ENCODE measurements around the gene ABCD2.
"Not testable (repeated sequence)": the region's sequence is repeated elsewhere in the genome, so short reads cannot be mapped to it uniquely, and the experiment has no call there.

Gene ABCD2

GRCh38 chr12:39611818-39612217 lies 7.8 kb downstream of the ABCD2 start:
- DNase-seq = no peak

DNA sequence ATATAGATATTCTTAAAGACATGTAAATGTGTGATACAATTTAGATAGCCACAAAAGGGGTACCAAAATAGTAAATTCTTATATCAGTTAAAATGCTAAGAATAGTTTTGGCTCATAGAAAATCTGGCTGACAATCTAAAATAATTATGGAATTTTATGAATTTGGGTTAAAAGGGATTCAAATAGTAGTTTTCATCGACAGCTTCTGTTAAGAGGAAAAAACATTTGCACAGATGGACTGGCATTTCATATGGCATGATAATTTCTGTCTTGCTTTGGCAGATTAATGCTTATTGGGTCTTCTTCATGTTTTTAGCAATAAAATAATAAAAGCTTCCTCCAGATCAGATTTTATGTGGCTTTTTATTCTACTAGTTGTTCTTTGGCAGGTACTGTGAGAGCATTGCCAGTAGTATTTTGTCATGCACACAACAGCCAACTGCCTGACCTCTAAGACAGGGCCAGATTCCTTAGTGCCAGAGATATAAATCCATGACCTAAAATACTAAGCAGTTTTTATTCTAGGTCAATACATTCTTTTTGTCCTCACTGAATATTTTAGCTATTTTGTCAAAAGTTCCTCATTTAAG lies 9.1 kb downstream of the ABCD2 start:
- DNase-seq = no peak

DNA sequence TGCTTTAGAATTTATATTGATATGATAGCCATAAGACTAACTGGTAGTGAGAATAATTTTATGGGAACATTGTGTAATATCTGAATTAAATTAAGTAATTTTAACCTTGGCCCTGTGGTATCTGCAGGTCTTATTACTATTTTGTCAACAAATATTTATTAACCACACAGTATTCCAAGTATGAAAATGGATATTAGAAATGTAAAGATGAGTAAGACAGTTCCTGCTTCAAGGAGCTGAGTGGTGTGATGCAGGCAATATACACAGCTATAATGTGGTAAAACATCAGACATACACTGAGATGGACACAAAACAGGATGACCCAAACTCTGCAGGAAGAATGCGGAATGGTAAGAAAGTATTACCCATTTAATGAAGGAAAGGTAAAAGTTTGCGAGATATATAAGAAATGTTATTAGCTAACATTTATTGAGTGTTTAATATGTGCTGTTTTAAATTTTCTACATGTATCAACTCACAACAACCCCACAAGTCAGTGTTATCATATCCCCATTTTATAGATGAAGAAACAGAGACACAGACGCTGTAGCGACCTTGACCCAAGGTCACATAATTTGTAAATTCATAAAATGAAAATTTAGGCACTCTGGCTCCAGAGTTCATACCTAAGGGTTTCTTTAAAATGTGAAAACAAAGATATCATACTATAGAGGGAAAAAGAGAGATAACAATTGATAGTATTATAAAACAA lies 12.7 kb downstream of the ABCD2 start:
- no peak for DNase-seq

GRCh38 chr12:39605996-39606395 lies 13.6 kb downstream of the ABCD2 start:
- DNase-seq = no peak

DNA sequence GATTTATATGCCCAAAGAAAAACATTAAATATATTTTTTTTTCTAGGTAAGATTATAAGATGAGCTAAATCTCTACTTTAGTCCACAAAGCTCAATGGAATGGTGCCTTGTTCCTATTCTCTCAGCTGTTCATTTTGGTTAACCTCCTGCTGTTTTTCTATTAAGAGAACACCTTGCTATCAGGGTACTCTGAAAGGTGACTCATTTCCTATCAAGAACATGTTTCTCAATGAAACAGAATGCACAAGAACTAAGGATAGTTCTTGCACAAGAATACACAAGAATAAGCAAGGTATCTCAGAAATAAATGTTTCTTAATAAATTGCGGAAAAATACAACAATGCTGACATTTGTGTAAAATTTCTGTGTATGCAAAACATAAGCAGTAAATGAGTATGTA lies 14.1 kb downstream of the ABCD2 start:
- no peak for DNase-seq

GRCh38 chr12:39603065-39603464 lies 16.5 kb downstream of the ABCD2 start:
- DNase-seq = no peak

- not testable (repeated sequence) for DNase-seq
Observed at GRCh38 chr12:39601951-39602350, 17.7 kb downstream of the ABCD2 start.

GRCh38 chr12:39595928-39596327 lies 23.7 kb downstream of the ABCD2 start:
- DNase-seq = no peak

DNA sequence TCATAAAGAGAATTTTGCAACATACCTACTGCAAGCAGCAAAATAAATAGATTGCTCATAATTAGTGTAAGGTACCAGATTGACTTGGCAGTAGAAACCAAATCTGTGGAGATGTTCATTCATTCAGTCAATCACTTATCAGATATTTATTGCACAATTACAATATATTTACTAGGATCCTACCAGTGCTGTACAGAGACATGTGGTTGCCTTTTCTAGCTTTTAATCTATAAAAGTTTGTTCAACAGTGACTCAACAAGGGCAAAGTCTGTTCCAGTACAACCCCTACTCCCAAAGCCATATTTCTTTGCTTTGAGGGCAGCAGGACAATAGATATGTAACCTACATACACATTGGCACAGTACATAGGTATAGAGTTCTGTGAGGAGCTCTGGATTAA lies 27.3 kb downstream of the ABCD2 start:
- no peak for DNase-seq

- no peak for DNase-seq
Observed at GRCh38 chr12:39588348-39588747, 31.3 kb downstream of the ABCD2 start.

GRCh38 chr12:39587225-39587624 lies 32.4 kb downstream of the ABCD2 start:
- DNase-seq = no peak

DNA sequence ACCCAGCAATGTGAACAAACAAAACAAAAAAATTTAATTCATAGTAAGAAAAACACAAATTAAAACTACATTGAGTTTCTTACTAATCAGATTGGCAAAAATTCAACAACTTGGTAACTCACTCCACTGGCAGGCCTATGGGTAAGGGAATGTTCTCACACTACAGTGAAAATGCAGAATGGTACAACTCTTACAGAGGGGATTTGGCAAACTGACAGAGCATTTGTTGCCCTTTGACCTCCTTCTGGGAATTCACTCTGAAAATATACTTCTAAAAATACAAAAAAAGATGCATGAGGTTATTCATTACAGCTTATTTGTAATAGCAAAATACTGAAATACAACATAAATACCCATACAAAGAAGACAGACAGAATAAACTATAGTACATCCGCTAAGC lies 32.8 kb downstream of the ABCD2 start:
- DNase-seq = no peak

- no peak for DNase-seq
Observed at GRCh38 chr12:39581592-39581991, 38.0 kb downstream of the ABCD2 start.

DNA sequence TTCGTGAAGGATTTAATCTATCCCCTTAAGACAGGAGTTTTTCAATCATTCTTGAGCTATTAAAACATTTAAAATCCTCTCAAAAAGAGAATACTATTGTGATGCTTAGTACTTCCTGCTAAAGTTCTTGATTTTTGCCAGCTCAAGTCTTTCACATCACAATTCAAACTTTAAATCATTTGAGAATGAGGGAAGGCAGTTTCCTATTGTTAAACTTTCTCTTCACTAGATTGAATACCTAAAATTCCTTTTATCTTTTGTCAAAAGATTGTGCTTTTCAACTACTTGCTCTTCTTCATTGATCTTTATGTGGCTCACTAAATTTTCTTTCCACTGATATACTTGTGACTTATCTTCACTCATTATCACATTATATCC lies 44.1 kb downstream of the ABCD2 start:
- no peak for DNase-seq

DNA sequence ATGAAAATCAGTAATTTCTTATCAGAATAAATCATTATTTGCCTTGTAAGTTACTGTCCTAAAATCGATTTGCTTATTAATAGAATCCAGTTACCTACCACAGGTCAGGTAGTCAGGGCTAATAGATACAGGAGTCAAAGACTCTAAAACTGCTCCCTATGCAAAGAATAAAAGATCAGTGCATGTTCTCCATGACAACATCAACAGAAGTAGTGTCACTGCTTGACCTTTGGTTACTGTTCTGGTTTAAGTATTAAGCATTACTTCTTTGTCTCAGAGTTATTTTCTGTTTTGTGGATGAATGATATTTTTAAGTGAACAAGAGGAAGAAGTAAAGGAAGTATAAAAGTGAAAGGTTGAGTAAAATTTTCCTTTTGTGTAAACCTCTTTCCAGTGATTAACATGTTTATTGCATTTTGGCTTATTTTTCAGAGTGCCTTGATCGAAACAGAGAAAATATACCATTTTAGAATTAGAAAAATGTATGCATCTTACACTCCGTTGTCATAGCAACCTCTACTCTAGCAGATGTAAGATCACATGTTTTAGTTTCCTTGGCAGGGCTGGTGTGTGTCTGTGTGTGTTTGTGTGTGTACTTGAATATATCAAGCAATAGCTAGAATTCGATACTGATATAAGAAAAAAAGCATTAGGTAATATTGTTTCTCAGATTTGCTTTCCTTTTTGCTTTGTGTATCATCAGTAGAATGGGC lies 44.7 kb downstream of the ABCD2 start:
- DNase-seq = no peak

DNA sequence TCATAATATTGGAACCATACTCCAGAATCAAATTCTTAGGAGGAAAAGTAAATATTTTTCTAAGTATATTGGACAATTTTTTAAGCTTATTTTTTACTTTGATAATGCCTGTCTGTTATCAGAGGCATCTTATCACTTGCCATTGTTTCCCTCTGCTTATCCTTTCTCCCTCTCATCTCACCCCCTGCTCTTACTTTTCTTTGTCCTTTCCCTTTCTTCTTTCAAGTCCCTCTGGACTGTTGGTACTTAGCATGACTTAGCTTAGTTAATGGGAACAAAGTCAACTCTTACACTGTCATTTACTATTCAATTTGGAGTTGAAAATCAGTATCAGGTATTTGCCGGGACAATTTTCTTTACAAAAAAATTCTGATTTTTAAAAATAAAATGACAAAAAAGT lies 45.2 kb downstream of the ABCD2 start:
- no peak for DNase-seq

DNA sequence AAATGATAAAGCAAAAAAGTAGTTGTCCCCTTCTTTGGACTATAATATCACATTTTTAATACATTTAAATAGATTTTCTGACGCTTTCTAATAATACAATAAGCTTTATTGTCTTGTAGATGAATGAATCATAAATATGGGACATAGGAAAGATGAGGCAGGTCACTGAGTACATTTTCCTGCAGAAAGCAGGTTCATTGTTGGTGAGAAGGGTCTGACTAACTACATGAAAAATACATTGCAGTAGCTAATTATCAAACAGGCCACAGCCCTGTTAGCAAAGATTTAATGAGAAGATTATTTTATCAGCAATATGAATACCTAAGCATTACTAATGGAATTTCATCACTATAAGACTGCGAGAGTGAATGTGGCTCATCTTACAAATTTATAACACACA lies 45.6 kb downstream of the ABCD2 start:
- no peak for DNase-seq

GRCh38 chr12:39572551-39572950 lies 47.1 kb downstream of the ABCD2 start:
- DNase-seq = no peak

- no peak for DNase-seq
Observed at GRCh38 chr12:39571351-39571750, 48.3 kb downstream of the ABCD2 start.

DNA sequence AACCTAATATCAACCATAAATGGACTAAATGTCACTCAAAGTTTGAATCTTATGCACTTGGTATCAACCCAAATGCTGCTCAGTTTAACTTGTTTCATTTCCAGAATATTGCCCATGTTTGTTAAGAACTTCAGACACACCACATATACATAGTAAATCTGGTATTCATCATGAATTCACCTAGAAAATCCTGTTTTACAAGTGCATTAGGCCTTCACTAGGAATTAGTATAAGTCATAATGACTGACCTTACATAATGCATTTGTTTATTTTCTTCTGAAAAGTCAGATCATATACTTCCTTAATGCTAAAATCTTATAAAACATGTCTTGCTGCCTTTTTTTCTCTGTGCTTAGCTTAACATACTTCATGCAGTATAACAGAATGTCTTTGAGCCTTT lies 66.1 kb downstream of the ABCD2 start:
- no peak for DNase-seq

DNA sequence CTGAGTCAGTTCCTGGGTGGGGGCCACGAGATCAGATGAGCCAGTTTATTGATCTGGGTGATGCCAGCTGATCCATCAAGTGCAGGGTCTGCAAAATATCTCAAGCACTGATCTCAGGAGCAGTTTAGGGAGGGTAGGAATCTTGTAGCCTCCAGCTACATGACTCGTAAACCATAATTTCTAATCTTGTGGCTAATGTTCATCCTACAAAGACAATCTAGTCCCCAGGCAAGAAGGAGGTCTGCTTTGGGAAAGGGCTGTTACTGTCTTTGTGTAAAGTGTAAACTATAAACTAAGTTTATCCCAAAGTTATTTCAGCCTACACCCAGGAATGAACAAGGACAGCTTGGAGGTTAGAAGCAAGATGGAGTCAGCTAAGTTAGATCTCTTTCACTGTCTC lies 75.4 kb downstream of the ABCD2 start:
- DNase-seq = not testable (repeated sequence)

- DNase-seq = no peak
Observed at GRCh38 chr12:39541471-39541870, 78.1 kb downstream of the ABCD2 start.

DNA sequence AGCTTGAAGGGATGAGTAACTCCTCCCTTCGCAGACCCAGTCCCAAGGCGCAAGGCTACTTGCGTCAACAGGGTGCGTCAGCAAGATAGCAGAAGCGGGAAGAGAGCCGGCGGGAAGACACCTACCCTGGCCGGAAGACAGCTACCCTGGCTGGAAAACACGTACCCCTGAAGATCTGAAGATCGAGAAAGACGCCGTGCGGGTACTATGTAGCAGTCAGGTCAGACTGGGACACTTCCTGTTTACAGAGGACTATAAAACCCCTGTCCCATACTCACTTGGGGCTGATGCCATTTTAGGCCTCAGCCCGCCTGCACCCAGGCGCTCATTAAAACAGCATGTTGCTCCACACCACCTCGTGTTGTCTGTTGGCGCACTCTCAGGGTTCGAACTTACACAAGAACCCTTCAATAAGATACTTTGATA lies 80.9 kb downstream of the ABCD2 start:
- no peak for DNase-seq

GRCh38 chr12:39533951-39534350 lies 85.7 kb downstream of the ABCD2 start:
- no peak for DNase-seq
